OCI-LY7 (cell line): ENCODE results near the gene ZNF541. TPM values are rescaled to one million over a fixed set of nuclear protein-coding genes. Genes with fewer than 3 reads are reported as not detected.

Experiments used
- BruUV-seq: library from RNA; stranded (reverse); fragments of 400-500 nt; replicated peaks from 2 replicates; lab custom pipeline; 2021; lab: Mats Ljungman, UMichigan
- CTCF ChIA-PET: fragments of 300-600 bp; sonication (Branson Sonifier 250); formaldehyde crosslinking; loops from one replicate; lab custom pipeline; 2022; ENCODE audit warnings: antibody characterized with exemption; ENCODE audit not compliant: unreplicated experiment; lab: Charles Lee
- POLR2A ChIA-PET: fragments of 300-600 bp; sonication (Branson Sonifier 250); formaldehyde crosslinking; loops from one replicate; lab custom pipeline; 2022; ENCODE audit warnings: antibody characterized with exemption; lab: Charles Lee
- DNase-seq: peaks from one replicate; pipeline ENCODE4 v3.0.0-alpha.2; 2015; ENCODE audit warnings: low spot score
- H2AFZ ChIP-seq: fragments of 200-600 bp; sonication (generic), shearing (Covaris generic); 2 replicates; pipeline ENCODE4 v1.6.1; 2014; ENCODE audit warnings: mild to moderate bottlenecking, antibody characterized with exemption, low read length, moderate library complexity
- H3K27ac ChIP-seq: fragments of 200-600 bp; sonication (generic); 2 replicates; pipeline ENCODE4 v1.5.1; 2014; ENCODE audit warnings: mixed run types, low read depth, mild to moderate bottlenecking, moderate library complexity, low read length, inconsistent platforms; ENCODE audit not compliant: poor library complexity, severe bottlenecking
- H3K36me3 ChIP-seq: fragments of 200-600 bp; sonication (generic); 2 replicates; pipeline ENCODE4 v1.6.1; 2014; ENCODE audit warnings: mild to moderate bottlenecking, antibody characterized with exemption, low read length, moderate library complexity, mixed read lengths; ENCODE audit not compliant: insufficient read depth
- H3K4me1 ChIP-seq: fragments of 200-600 bp; sonication (generic); 2 replicates; pipeline ENCODE4 v1.5.1; 2014; ENCODE audit warnings: mild to moderate bottlenecking, low read length; ENCODE audit not compliant: insufficient read depth, poor library complexity, severe bottlenecking
- H3K4me2 ChIP-seq: fragments of 200-600 bp; sonication (generic); 2 replicates; pipeline ENCODE4 v1.6.1; 2014; ENCODE audit warnings: mild to moderate bottlenecking, low read length
- H3K4me3 ChIP-seq: fragments of 200-600 bp; sonication (generic); 2 replicates; pipeline ENCODE4 v1.5.1; 2014; ENCODE audit warnings: mild to moderate bottlenecking, low read depth, low read length; ENCODE audit not compliant: poor library complexity, severe bottlenecking
- H3K79me2 ChIP-seq: fragments of 200-600 bp; sonication (generic); 2 replicates; pipeline ENCODE4 v1.6.1; 2016; ENCODE audit warnings: low read depth, mild to moderate bottlenecking, low read length, moderate library complexity, mixed read lengths; ENCODE audit not compliant: insufficient read depth
- H3K9me2 ChIP-seq: fragments of 200-600 bp; sonication (generic); 2 replicates; pipeline ENCODE4 v1.6.1; 2016; ENCODE audit warnings: mild to moderate bottlenecking, low read length, mixed read lengths; ENCODE audit not compliant: insufficient read depth
- H3K9me3 ChIP-seq: fragments of 200-600 bp; sonication (generic); 2 replicates; pipeline ENCODE4 v1.6.1; 2014; ENCODE audit warnings: mild to moderate bottlenecking, mixed run types, low read length, mixed read lengths
- H4K20me1 ChIP-seq: fragments of 200-600 bp; sonication (generic); 2 replicates; pipeline ENCODE4 v1.6.1; 2014; ENCODE audit warnings: mild to moderate bottlenecking, antibody characterized with exemption, low read length, moderate library complexity, mixed read lengths; ENCODE audit not compliant: insufficient read depth
- CTCF ChIP-seq: fragments of 200-600 bp; sonication (generic); conservative IDR thresholded peaks from 2 replicates; pipeline ENCODE4 v1.5.1; 2014; ENCODE audit warnings: mild to moderate bottlenecking, antibody characterized with exemption, low read length, moderate library complexity, mixed read lengths
- EZH2phosphoT487 ChIP-seq: fragments of 200-600 bp; sonication (generic); IDR thresholded peaks from 2 replicates; pipeline ENCODE4 v1.6.1; 2018; ENCODE audit warnings: low read depth, borderline replicate concordance, mild to moderate bottlenecking, mixed run types, antibody characterized with exemption, low read length, moderate library complexity, mixed read lengths
- intact Hi-C: fragments of 100-400 bp; cut with micrococcal nuclease; formaldehyde crosslinking; loops from one replicate; pipeline ENCODE4 v1.10.0; 2022; ENCODE audit not compliant: unreplicated experiment
- total RNA-seq, 2 experiments: library from RNA; depleted of rRNA in 1 of 2; stranded (reverse); fragments of >200 nt in 1 of 2; shearing (Covaris generic) in 1 of 2; gene quantifications; 2 replicates each; pipeline ENCODE4 v1.2.3, GENCODE V29; 2014 to 2022

Gene ZNF541
- total RNA-seq, 2 experiments from 2014 or later, result not detected

GRCh38 chr19:47534628-47535027, 38.3 kb downstream of the ZNF541 start:
- Histone ChIP-seq H3K4me1 (no peaks in the 10 kb centered on the region), H3K79me2 (no peaks in the 10 kb centered on the region), H4K20me1 (no peaks in the 10 kb centered on the region), H3K4me2 (no peak overlapping the region), H3K9me2 (no peaks in the 10 kb centered on the region), H3K36me3 (no peaks in the 10 kb centered on the region), H3K4me3 (no peak overlapping the region), H3K27ac (no peak overlapping the region), H3K9me3 (no peaks in the 10 kb centered on the region), H2AFZ (no peak overlapping the region)
- BruUV-seq, result no TSS peak
- CTCF ChIA-PET, result no interaction called here
- intact Hi-C loops, result no loop called here
- POLR2A ChIA-PET, result no interaction called here
- no peak for DNase-seq
- no peak for TF ChIP-seq CTCF
- TF ChIP-seq EZH2phosphoT487, result no peak

- Histone ChIP-seq H3K36me3 (no peaks in the 10 kb centered on the region), H4K20me1 (no peaks in the 10 kb centered on the region), H3K9me3 (no peaks in the 10 kb centered on the region), H3K4me1 (no peaks in the 10 kb centered on the region), H3K4me2 (no peak overlapping the region), H2AFZ (no peak overlapping the region), H3K4me3 (no peak overlapping the region), H3K79me2 (no peaks in the 10 kb centered on the region), H3K27ac (no peak overlapping the region), H3K9me2 (no peaks in the 10 kb centered on the region)
- ChIA-PET CTCF (no interaction called here), POLR2A (interaction anchor here (0.6 to 1.1 kb wide), 4 partner anchors 16 to 97 kb away, joined by 3 to 4 read pairs (median 4); no protein-coding TSS in a partner anchor)
- BruUV-seq, result no TSS peak
- no peak for DNase-seq
- intact Hi-C loops, result no loop called here
- TF ChIP-seq CTCF, result no peak
- no peak for TF ChIP-seq EZH2phosphoT487
Measured at GRCh38 chr19:47531640-47532387, 41.1 kb downstream of the ZNF541 start.

- no peak for DNase-seq
- H3K9me3 ChIP-seq, result no peaks in the 10 kb centered on the region
- H3K79me2 ChIP-seq, result no peaks in the 10 kb centered on the region
- no peaks in the 10 kb centered on the region for H3K9me2 ChIP-seq
- no peak overlapping the region for H2AFZ ChIP-seq
- no peaks in the 10 kb centered on the region for H4K20me1 ChIP-seq
- no peaks in the 10 kb centered on the region for H3K36me3 ChIP-seq
- no TSS peak for BruUV-seq
- no peak overlapping the region for H3K4me3 ChIP-seq
- POLR2A ChIA-PET, result interaction anchor here (0.7 kb wide), 1 partner anchor 13 kb away, joined by 3 read pairs; no protein-coding TSS in a partner anchor
- intact Hi-C loops, result no loop called here
- H3K4me2 ChIP-seq, result no peak overlapping the region
- H3K4me1 ChIP-seq, result peaks cover under 1% of the 10 kb centered on the region
- CTCF ChIA-PET, result no interaction called here
- no peak overlapping the region for H3K27ac ChIP-seq
- TF ChIP-seq EZH2phosphoT487 (no peak), CTCF (no peak)
Measured at GRCh38 chr19:47529018-47529742, 43.8 kb downstream of the ZNF541 start.
